NB4 (cell line): ENCODE results near the gene BPTF.

ENCODE experiments used
- CTCF ChIP-seq: IDR thresholded peaks from one replicate; pipeline ENCODE4 v1.5.1; 2012; ENCODE audit warnings: low read depth, low read length
- POLR2A ChIP-seq: IDR thresholded peaks from 2 replicates; pipeline ENCODE4 v1.6.1; 2011; ENCODE audit warnings: mild to moderate bottlenecking; ENCODE audit not compliant: insufficient read length; ENCODE audit errors: extremely low read depth

GRCh38 chr17:67868176-67868575, 42.9 kb downstream of the BPTF start:
- TF ChIP-seq POLR2A (no peak), CTCF (no peak)
